LNCAP (cell line): ENCODE results near the gene EBPL.

Experiments
- CTCF ChIP-seq: fragments of 450-650 bp; IDR thresholded peaks from 2 replicates; pipeline ENCODE4 v1.5.1; 2017; ENCODE audit warnings: mild to moderate bottlenecking

Gene EBPL

GRCh38 chr13:49629947-49630346 lies 61.3 kb downstream of the EBPL start:
- TF ChIP-seq CTCF = no peak

- no peak for TF ChIP-seq CTCF
Observed at GRCh38 chr13:49629196-49629938, 61.9 kb downstream of the EBPL start.

- no peak for TF ChIP-seq CTCF
Observed at GRCh38 chr13:49627831-49628652, 63.2 kb downstream of the EBPL start, which contains the start of gene ARL11. Gene ARL11, plus strand, starts transcription at chr13:49628507. Its CDS starts 1,941 bp downstream, at chr13:49630448.

- no peak for TF ChIP-seq CTCF
Observed at GRCh38 chr13:49625392-49626079, 65.8 kb downstream of the EBPL start.

GRCh38 chr13:49624229-49624628 lies 67.1 kb downstream of the EBPL start:
- no peak for TF ChIP-seq CTCF

- TF ChIP-seq CTCF = no peak
Observed at GRCh38 chr13:49622174-49622946, 68.9 kb downstream of the EBPL start.

DNA sequence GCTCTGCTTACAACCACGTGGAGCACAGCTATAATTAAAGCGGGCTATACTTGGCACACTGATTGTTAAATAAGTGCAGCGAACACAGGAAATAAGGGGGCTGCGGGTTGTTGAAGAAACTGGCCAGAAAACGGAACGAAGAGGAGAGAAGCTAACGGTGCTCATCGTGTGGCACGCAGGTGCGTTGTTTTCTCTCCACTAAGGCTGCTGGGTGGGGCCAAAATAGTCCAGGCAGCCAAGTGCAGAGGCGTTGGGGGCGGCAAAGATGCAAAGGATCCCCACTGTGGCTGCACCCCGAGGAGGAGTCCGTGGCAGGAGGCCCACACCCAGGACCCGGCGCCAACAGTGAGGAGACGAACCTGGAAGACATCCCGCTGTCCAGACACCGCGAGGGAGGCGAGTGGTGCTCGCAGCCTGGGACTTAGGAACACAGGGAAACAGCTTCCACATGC lies 71.1 kb downstream of the EBPL start:
- no peak for TF ChIP-seq CTCF
